ENCODE results near the gene KHK.

The KHK gene

DNA sequence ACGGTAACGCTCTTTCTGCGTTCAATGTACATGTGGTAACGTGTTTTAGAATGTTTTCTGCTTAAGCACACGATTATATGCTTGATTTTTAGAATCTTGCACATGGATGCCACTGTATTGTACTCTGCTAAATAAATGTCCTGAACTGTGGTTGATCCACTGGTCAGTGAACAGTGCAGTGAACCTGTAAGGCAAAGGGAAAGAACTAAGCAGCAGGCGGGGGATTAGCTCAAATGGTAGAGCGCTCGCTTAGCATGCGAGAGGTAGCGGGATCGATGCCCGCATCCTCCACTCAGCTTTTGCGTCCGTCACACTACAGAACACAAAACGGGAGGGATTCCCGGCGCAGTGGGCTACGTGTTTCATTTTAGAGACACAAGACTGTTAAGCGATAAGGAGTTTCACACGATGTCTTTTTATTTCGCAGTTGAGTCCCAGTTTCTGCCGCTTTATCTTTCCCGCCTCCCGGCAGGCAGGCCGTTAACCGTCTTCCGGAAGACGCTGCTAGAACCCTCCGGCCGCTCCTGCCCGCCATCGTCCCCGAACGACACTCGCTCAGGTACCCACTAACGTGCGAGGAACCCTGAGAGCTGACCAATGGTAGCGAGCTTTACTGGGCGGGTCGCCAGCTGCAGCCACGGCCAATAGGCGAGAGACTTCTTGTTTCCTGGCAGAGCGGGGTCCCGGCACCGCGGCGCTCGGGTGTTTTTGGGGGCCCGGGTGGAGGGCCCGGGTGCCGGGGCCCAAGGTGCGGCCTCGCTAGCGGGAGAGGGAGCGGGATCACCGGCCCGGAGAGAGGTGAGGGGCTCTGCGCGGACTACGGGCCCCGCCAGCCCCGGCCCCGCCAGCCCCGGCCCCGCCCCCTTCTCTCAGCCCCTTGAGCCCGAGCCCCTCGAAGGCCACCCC is 35.3 kb upstream of the KHK start, which contains the start of gene AGBL5 (continued):
- TF ChIP-seq, protein P1, sequence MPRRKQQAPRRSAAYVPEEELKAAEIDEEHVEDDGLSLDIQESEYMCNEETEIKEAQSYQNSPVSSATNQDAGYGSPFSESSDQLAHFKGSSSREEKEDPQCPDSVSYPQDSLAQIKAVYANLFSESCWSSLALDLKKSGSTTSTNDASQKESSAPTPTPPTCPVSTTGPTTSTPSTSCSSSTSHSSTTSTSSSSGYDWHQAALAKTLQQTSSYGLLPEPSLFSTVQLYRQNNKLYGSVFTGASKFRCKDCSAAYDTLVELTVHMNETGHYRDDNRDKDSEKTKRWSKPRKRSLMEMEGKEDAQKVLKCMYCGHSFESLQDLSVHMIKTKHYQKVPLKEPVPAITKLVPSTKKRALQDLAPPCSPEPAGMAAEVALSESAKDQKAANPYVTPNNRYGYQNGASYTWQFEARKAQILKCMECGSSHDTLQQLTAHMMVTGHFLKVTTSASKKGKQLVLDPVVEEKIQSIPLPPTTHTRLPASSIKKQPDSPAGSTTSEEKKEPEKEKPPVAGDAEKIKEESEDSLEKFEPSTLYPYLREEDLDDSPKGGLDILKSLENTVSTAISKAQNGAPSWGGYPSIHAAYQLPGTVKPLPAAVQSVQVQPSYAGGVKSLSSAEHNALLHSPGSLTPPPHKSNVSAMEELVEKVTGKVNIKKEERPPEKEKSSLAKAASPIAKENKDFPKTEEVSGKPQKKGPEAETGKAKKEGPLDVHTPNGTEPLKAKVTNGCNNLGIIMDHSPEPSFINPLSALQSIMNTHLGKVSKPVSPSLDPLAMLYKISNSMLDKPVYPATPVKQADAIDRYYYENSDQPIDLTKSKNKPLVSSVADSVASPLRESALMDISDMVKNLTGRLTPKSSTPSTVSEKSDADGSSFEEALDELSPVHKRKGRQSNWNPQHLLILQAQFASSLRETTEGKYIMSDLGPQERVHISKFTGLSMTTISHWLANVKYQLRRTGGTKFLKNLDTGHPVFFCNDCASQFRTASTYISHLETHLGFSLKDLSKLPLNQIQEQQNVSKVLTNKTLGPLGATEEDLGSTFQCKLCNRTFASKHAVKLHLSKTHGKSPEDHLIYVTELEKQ (tag by site-specific recombination; IDR thresholded peaks at IDR 0.05; ENCODE audit: borderline replicate concordance), result 0 out of 2 replicates have a peak, but pooled peaks have one; percentile 19
- no peak for TF ChIP-seq HOXD13 (CRISPR knock-in tag; IDR thresholded peaks at IDR 0.05; ENCODE audit: borderline replicate concordance)
- no peak; the same call in none of the 2 replicates for TF ChIP-seq KLF16 (tag by site-specific recombination; IDR thresholded peaks at IDR 0.05)
- TF ChIP-seq KLF9 (tag by site-specific recombination; IDR thresholded peaks at IDR 0.05; ENCODE audit: low read depth), result peak; percentile 36
- no peak; the same call in 1 of the 2 replicates for TF ChIP-seq ZNF558 (tag by site-specific recombination; IDR thresholded peaks at IDR 0.05)
- no peak for TF ChIP-seq ZNF121 (tag by site-specific recombination; IDR thresholded peaks at IDR 0.05)
- TF ChIP-seq ZNF549 (tag by site-specific recombination; IDR thresholded peaks at IDR 0.05), result no peak
- no peak for TF ChIP-seq ZSCAN16 (tag by site-specific recombination; IDR thresholded peaks at IDR 0.05)
- no peak; the same call in none of the 2 replicates for TF ChIP-seq BCL11B (tag by site-specific recombination; IDR thresholded peaks at IDR 0.05; ENCODE audit: low read depth)
- TF ChIP-seq, protein P2, sequence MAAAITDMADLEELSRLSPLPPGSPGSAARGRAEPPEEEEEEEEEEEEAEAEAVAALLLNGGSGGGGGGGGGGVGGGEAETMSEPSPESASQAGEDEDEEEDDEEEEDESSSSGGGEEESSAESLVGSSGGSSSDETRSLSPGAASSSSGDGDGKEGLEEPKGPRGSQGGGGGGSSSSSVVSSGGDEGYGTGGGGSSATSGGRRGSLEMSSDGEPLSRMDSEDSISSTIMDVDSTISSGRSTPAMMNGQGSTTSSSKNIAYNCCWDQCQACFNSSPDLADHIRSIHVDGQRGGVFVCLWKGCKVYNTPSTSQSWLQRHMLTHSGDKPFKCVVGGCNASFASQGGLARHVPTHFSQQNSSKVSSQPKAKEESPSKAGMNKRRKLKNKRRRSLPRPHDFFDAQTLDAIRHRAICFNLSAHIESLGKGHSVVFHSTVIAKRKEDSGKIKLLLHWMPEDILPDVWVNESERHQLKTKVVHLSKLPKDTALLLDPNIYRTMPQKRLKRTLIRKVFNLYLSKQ (tag by site-specific recombination; IDR thresholded peaks at IDR 0.05; ENCODE audit: borderline replicate concordance), result no peak
- TF ChIP-seq, protein P3, sequence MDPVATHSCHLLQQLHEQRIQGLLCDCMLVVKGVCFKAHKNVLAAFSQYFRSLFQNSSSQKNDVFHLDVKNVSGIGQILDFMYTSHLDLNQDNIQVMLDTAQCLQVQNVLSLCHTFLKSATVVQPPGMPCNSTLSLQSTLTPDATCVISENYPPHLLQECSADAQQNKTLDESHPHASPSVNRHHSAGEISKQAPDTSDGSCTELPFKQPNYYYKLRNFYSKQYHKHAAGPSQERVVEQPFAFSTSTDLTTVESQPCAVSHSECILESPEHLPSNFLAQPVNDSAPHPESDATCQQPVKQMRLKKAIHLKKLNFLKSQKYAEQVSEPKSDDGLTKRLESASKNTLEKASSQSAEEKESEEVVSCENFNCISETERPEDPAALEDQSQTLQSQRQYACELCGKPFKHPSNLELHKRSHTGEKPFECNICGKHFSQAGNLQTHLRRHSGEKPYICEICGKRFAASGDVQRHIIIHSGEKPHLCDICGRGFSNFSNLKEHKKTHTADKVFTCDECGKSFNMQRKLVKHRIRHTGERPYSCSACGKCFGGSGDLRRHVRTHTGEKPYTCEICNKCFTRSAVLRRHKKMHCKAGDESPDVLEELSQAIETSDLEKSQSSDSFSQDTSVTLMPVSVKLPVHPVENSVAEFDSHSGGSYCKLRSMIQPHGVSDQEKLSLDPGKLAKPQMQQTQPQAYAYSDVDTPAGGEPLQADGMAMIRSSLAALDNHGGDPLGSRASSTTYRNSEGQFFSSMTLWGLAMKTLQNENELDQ (tag by site-specific recombination; IDR thresholded peaks at IDR 0.05; ENCODE audit: low read depth), result no peak
- no peak for TF ChIP-seq SCRT1 (tag by site-specific recombination; IDR thresholded peaks at IDR 0.05; ENCODE audit: borderline replicate concordance)
- TF ChIP-seq ZNF660 (tag by site-specific recombination; IDR thresholded peaks at IDR 0.05), result no peak; the same call in none of the 2 replicates
- no peak for TF ChIP-seq ZNF114 (tag by site-specific recombination; IDR thresholded peaks at IDR 0.05)
- peak; percentile 69; the same call in 1 of the 2 replicates for TF ChIP-seq ZBTB20 (tag by site-specific recombination; IDR thresholded peaks at IDR 0.05)
- no peak for TF ChIP-seq ZNF776 (tag by site-specific recombination; IDR thresholded peaks at IDR 0.05; ENCODE audit: borderline replicate concordance)
- no peak for TF ChIP-seq ZNF175 (tag by site-specific recombination; IDR thresholded peaks at IDR 0.05)
- TF ChIP-seq ZNF394 (tag by site-specific recombination; IDR thresholded peaks at IDR 0.05; ENCODE audit: borderline replicate concordance), result peak; percentile 70
- TF ChIP-seq, protein P4, sequence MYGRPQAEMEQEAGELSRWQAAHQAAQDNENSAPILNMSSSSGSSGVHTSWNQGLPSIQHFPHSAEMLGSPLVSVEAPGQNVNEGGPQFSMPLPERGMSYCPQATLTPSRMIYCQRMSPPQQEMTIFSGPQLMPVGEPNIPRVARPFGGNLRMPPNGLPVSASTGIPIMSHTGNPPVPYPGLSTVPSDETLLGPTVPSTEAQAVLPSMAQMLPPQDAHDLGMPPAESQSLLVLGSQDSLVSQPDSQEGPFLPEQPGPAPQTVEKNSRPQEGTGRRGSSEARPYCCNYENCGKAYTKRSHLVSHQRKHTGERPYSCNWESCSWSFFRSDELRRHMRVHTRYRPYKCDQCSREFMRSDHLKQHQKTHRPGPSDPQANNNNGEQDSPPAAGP (tag by site-specific recombination; IDR thresholded peaks at IDR 0.05), result no peak; the same call in 1 of the 2 replicates
- TF ChIP-seq GLIS1 (tag by site-specific recombination; IDR thresholded peaks at IDR 0.05), result no peak
- no peak for TF ChIP-seq KLF1 (tag by site-specific recombination; IDR thresholded peaks at IDR 0.05)
- TF ChIP-seq, protein P5, sequence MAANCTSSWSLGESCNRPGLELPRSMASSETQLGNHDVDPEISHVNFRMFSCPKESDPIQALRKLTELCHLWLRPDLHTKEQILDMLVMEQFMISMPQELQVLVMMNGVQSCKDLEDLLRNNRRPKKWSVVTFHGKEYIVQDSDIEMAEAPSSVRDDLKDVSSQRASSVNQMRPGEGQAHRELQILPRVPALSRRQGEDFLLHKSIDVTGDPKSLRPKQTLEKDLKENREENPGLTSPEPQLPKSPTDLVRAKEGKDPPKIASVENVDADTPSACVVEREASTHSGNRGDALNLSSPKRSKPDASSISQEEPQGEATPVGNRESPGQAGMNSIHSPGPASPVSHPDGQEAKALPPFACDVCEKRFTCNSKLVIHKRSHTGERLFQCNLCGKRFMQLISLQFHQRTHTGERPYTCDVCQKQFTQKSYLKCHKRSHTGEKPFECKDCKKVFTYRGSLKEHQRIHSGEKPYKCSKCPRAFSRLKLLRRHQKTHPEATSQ (tag by site-specific recombination; IDR thresholded peaks at IDR 0.05), result no peak
- TF ChIP-seq ZNF16 (tag by site-specific recombination; IDR thresholded peaks at IDR 0.05; ENCODE audit: low read depth), result no peak
- TF ChIP-seq, protein P6, sequence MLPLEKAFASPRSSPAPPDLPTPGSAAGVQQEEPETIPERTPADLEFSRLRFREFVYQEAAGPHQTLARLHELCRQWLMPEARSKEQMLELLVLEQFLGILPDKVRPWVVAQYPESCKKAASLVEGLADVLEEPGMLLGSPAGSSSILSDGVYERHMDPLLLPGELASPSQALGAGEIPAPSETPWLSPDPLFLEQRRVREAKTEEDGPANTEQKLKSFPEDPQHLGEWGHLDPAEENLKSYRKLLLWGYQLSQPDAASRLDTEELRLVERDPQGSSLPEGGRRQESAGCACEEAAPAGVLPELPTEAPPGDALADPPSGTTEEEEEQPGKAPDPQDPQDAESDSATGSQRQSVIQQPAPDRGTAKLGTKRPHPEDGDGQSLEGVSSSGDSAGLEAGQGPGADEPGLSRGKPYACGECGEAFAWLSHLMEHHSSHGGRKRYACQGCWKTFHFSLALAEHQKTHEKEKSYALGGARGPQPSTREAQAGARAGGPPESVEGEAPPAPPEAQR (tag by site-specific recombination; IDR thresholded peaks at IDR 0.05), result no peak
- no peak for TF ChIP-seq EGR2 (tag by site-specific recombination; IDR thresholded peaks at IDR 0.05; ENCODE audit: low read depth)
- TF ChIP-seq ZNF654 (tag by site-specific recombination; IDR thresholded peaks at IDR 0.05; ENCODE audit: low read depth), result no peak; the same call in 1 of the 2 replicates
- peak; percentile 35 for TF ChIP-seq ZBTB8A (tag by site-specific recombination; IDR thresholded peaks at IDR 0.05)
- TF ChIP-seq PRDM1 (tag by site-specific recombination; IDR thresholded peaks at IDR 0.05), result no peak
